Stomach (tissue), 9 donors: ENCODE data around the gene RPUSD4. TPM values are rescaled to one million over a fixed set of nuclear protein-coding genes. Genes with fewer than 3 reads are reported as not detected.

Source experiments
- DNase-seq, 2 donors: peaks; one replicate each; pipeline versions ENCODE4 v3.0.0 to v3.0.0-alpha.2; 2013 to 2019
- H3K27ac ChIP-seq, 5 donors: fragments of 200-600 bp in 4 of 5; sonication (generic) in 4 of 5; one replicate each; pipeline ENCODE4 v1.5.1; 2013 to 2019; ENCODE audit warnings: mild to moderate bottlenecking in 1 of 5, moderate library complexity in 1 of 5
- H3K27me3 ChIP-seq, 3 donors: fragments of 200-600 bp; sonication (generic); one replicate each; pipeline ENCODE4 v1.5.1; 2017 to 2019; ENCODE audit warnings: mixed run types in 1 of 3
- H3K36me3 ChIP-seq, 4 donors: fragments of 200-600 bp; sonication (generic); 1 replicate in 3 of 4; 2 replicates in 1 of 4; pipeline ENCODE4 v1.5.1; 2016 to 2019
- H3K4me1 ChIP-seq, 4 donors: fragments of 200-600 bp; sonication (generic); one replicate each; pipeline ENCODE4 v1.5.1; 2016 to 2019
- H3K4me3 ChIP-seq, 4 donors: fragments of 200-600 bp; sonication (generic) in 3 of 4; one replicate each; pipeline ENCODE4 v1.5.1; 2016 to 2019; ENCODE audit warnings: mild to moderate bottlenecking in 1 of 4
- H3K9me3 ChIP-seq, 4 donors: fragments of 200-600 bp; sonication (generic); one replicate each; pipeline ENCODE4 v1.5.1; 2016 to 2019
- EP300 ChIP-seq: sonication (generic); formaldehyde crosslinking; IDR thresholded peaks from one replicate; pipeline ENCODE4 v1.6.1; 2017; ENCODE audit warnings: antibody characterized with exemption
- POLR2A ChIP-seq, 4 donors: fragments of 450-650 bp; IDR thresholded peaks; one replicate each; pipeline ENCODE4 v1.6.1; 2016; ENCODE audit warnings: antibody characterized with exemption in 4 of 4, control low read depth in 2 of 4, mild to moderate bottlenecking in 1 of 4, moderate library complexity in 1 of 4
- POLR2AphosphoS5 ChIP-seq, 3 donors: sonication (generic); formaldehyde crosslinking; IDR thresholded peaks; one replicate each; pipeline ENCODE4 v1.6.1; 2016; ENCODE audit warnings: antibody characterized with exemption in 3 of 3
- WGBS, 5 donors: extraction: QIAGEN DNeasy Blood & Tissue Kit in 3 of 5; methylation state at CpG; one replicate each; pipeline versions ENCODE4 v1.1.5 to v1.1.7; 2013 to 2018; 5-methylcytosine and 5-hydroxymethylcytosine counted together
- intact Hi-C: fragments of 100-400 bp; cut with DNase I; formaldehyde crosslinking; loops from one replicate; pipeline ENCODE4 v1.15.1; 2023; ENCODE audit warnings: low total_unique reads
- polyA plus RNA-seq, 3 donors: library from polyadenylated mRNA; stranded (reverse); fragments of 200-250 nt; gene quantifications; one replicate each; pipeline ENCODE4 v1.2.3, GENCODE V29; 2013
- total RNA-seq, 5 donors: library from RNA; depleted of rRNA; stranded (reverse); fragments of >200 nt; gene quantifications; one replicate each; pipeline versions ENCODE4 v1.1.0 to v1.2.3, GENCODE V29; 2014 to 2016
- TF ChIP-seq, protein P1 (sequence below), 7 experiments: fragments of 450-650 bp in 4 of 7; fragments of 200-600 bp in 3 of 7; sonication (generic) in 3 of 7; IDR thresholded peaks; one replicate each; pipeline ENCODE4 v1.5.1; 2016 to 2019; ENCODE audit warnings: antibody characterized with exemption in 7 of 7, control low read depth in 2 of 7, mild to moderate bottlenecking in 1 of 7
- donor health status: healthy with polysubstance abuse.
- donor health status: Bipolar disorder and iron deficiency.
- donor health status: healthy.

Gene RPUSD4
- total and polyA plus RNA-seq, 8 donors = 16.8 to 63.4 (median 25.2) TPM

DNA sequence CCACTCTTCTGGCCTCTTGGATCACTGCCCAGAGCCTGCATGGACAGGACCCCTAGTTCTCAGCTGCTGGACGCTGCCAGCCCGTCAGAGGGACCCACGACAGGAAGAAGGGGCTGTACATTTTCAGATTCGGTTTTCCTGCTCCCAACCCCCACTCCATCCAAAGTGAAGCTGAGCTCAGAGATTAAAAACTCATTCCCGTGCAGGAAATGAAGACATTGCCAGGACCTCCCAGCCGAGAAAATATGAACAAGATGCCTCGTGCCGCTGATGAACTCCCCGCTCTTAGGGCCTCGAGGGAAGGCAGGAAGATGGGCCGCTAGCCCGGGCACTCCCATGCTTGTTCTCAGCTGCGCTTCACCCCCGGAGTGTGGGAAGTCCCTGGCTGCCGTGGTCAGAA lies 36.1 kb downstream of the RPUSD4 start:
- TF ChIP-seq POLR2AphosphoS5 (IDR thresholded peaks at IDR 0.05) (no peak), POLR2A (IDR thresholded peaks at IDR 0.05) (no peak), EP300 (no peak)
- TF ChIP-seq, protein P1, sequence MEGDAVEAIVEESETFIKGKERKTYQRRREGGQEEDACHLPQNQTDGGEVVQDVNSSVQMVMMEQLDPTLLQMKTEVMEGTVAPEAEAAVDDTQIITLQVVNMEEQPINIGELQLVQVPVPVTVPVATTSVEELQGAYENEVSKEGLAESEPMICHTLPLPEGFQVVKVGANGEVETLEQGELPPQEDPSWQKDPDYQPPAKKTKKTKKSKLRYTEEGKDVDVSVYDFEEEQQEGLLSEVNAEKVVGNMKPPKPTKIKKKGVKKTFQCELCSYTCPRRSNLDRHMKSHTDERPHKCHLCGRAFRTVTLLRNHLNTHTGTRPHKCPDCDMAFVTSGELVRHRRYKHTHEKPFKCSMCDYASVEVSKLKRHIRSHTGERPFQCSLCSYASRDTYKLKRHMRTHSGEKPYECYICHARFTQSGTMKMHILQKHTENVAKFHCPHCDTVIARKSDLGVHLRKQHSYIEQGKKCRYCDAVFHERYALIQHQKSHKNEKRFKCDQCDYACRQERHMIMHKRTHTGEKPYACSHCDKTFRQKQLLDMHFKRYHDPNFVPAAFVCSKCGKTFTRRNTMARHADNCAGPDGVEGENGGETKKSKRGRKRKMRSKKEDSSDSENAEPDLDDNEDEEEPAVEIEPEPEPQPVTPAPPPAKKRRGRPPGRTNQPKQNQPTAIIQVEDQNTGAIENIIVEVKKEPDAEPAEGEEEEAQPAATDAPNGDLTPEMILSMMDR (IDR thresholded peaks at IDR 0.05) = no peak
- 34 to 65% (median 58%) methylated on average over 7 to 15 of the region's 15 CpGs for WGBS, 5 donors
- H3K9me3 ChIP-seq = peaks cover 0 to 1% (median 0%) of the 10 kb centered on the region in 4 donors
- intact Hi-C loops = no loop called here
- peak in 1 of 2 donors; percentile 74 for DNase-seq
- H3K27me3 ChIP-seq = no peaks in the 10 kb centered on the region
- H3K27ac ChIP-seq = no peak overlapping the region
- no peaks in the 10 kb centered on the region for H3K36me3 ChIP-seq
- peaks cover 0 to 6% (median 0%) of the 10 kb centered on the region in 4 donors for H3K4me1 ChIP-seq
- no peak overlapping the region for H3K4me3 ChIP-seq

DNA sequence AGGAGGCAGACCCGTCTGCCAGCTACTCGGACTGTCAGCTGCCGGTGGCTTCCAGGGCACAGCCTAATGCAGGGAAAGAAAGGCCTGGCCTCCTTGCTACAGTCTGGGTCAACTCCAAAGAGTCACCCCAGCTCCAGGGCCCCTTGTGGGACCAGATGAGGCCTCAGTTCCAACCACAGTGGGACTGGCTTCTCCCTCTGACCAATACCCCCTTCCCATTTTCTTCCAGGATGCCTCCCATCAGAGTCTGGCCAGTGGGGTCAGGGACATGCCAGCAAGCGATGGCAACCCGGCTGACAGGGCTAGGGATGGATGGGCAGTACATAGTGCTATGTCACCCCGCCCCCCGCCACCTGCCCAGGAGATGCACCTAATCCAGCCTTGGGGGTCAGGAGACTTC lies 36.6 kb downstream of the RPUSD4 start:
- no peaks in the 10 kb centered on the region for H3K9me3 ChIP-seq
- 87 to 96% (median 93%) methylated on average over 5 to 7 of the region's 7 CpGs for WGBS, 5 donors
- TF ChIP-seq POLR2AphosphoS5 (IDR thresholded peaks at IDR 0.05) = no peak
- no peak for TF ChIP-seq EP300
- TF ChIP-seq, protein P1 (IDR thresholded peaks at IDR 0.05) = no peak
- H3K27ac ChIP-seq = no peak overlapping the region
- H3K4me1 ChIP-seq = peaks cover 0 to 6% (median 0%) of the 10 kb centered on the region in 4 donors
- H3K27me3 ChIP-seq = no peaks in the 10 kb centered on the region
- intact Hi-C loops = no loop called here
- no peaks in the 10 kb centered on the region for H3K36me3 ChIP-seq
- no peak overlapping the region for H3K4me3 ChIP-seq
- DNase-seq = no peak

DNA sequence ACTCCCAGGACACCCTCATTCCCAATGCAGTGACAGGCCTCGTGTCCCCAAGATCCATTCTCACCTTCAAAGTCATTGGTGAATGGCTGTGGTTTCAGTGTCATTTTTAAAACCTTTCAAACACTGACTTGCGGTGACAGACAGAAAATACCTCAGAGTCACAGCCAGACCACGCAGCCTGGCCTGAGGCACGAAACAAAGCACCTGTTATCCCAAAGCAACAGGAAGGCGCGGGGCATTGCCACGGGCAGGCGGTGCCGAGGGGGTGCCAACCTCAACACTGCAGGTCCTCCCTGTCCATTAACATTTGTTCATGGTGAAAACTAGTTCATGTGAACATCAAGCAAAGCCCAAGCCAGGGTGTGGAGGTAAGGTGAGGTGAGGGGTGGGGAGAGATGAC lies 38.2 kb downstream of the RPUSD4 start:
- TF ChIP-seq EP300 (no peak), POLR2A (IDR thresholded peaks at IDR 0.05) (no peak), POLR2AphosphoS5 (IDR thresholded peaks at IDR 0.05) (no peak)
- TF ChIP-seq, protein P1 (IDR thresholded peaks at IDR 0.05) = no peak
- intact Hi-C loops = no loop called here
- no peaks in the 10 kb centered on the region for H3K27me3 ChIP-seq
- 79 to 85% (median 81%) methylated on average over 9 of the region's 9 CpGs for WGBS, 5 donors
- no peak overlapping the region for H3K27ac ChIP-seq
- no peaks in the 10 kb centered on the region for H3K9me3 ChIP-seq
- no peak for DNase-seq
- H3K4me1 ChIP-seq = peaks cover 0 to 6% (median 0%) of the 10 kb centered on the region in 4 donors
- no peaks in the 10 kb centered on the region for H3K36me3 ChIP-seq
- no peak overlapping the region for H3K4me3 ChIP-seq

DNA sequence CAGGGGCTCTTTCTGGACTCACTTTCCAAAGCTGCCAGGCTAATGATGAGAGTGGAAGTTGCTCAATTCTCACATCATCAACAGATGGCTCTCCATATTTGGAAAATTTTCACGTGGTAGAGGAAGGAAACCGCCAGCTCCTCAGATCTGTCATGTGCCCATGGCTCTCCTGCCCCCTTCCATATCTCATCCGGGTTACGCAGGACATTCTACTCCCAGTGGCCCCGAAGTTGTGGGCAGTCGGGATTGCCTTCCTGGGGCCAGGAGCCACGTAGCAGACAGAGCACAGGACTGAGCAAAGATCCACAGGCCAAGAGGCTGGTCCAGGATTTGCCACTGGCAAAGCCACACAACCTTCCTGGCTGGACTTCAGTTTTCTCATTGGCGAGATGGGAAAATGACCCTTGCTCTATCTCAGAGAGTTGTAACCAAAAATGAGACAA lies 38.8 kb downstream of the RPUSD4 start:
- WGBS, 5 donors = 62 to 73% (median 71%) methylated on average over 8 of the region's 8 CpGs
- no peak for DNase-seq
- intact Hi-C loops = no loop called here

More for the DNA sequence above, 38.8 kb downstream of the RPUSD4 start:
- no peaks in the 10 kb centered on the region for H3K36me3 ChIP-seq
- H3K27me3 ChIP-seq = no peaks in the 10 kb centered on the region
- H3K9me3 ChIP-seq = no peaks in the 10 kb centered on the region
- H3K4me1 ChIP-seq = peaks cover 0 to 6% (median 0%) of the 10 kb centered on the region in 4 donors
- no peak overlapping the region for H3K4me3 ChIP-seq
- TF ChIP-seq EP300 (no peak), POLR2AphosphoS5 (IDR thresholded peaks at IDR 0.05) (no peak), POLR2A (IDR thresholded peaks at IDR 0.05) (no peak)
- TF ChIP-seq, protein P1 (IDR thresholded peaks at IDR 0.05) = no peak
- no peak overlapping the region for H3K27ac ChIP-seq
